HCT116 (cell line): ENCODE measurements around the gene LUZP2. TPM values are rescaled to one million over a fixed set of nuclear protein-coding genes. Genes with fewer than 3 reads are reported as not detected.

ENCODE experiments used
- ATAC-seq: fragments of 200-7000 bp; cut with Tn5 transposase; 2 replicates; pipeline ENCODE4 v1.9.1; 2020; ENCODE audit warnings: mild to moderate bottlenecking, moderate library complexity
- BruUV-seq: library from RNA; stranded (reverse); fragments of 400-500 nt; replicated peaks from 2 replicates; lab custom pipeline; 2021; lab: Mats Ljungman, UMichigan
- CTCF ChIA-PET: fragments of 300-600 bp; sonication (Branson Sonifier 250); formaldehyde crosslinking; loops from one replicate; lab custom pipeline; 2021; ENCODE audit warnings: antibody characterized with exemption; lab: Charles Lee
- POLR2A ChIA-PET: fragments of 300-600, 350-600 bp; sonication (Branson Sonifier 250); formaldehyde crosslinking; loops from one replicate; lab custom pipeline; 2021; ENCODE audit warnings: antibody characterized with exemption; lab: Charles Lee
- RAD21 ChIA-PET, 2 experiments: fragments of 300-600 bp; sonication (Branson Sonifier 250); formaldehyde crosslinking; loops; one replicate each; lab custom pipeline; 2023; ENCODE audit warnings: low total read pairs in 2 of 2; ENCODE audit not compliant: uncharacterized antibody in 2 of 2, unreplicated experiment in 2 of 2, low non-redundant PET in 1 of 2; lab: Charles Lee
- DNase-seq: peaks from one replicate; pipeline ENCODE4 v3.0.0-alpha.2; 2010; ENCODE audit warnings: low read depth, low spot score
- H2AFZ ChIP-seq: fragments of 200-600 bp; shearing (Covaris generic), sonication (generic); 2 replicates; pipeline ENCODE4 v1.6.1; 2017; ENCODE audit warnings: low read depth, mixed run types, mixed read lengths, antibody characterized with exemption, low read length; ENCODE audit not compliant: poor library complexity, severe bottlenecking
- H3K27ac ChIP-seq: 2 replicates; pipeline ENCODE4 v1.5.1; 2012; ENCODE audit warnings: low read depth, low read length
- H3K27me3 ChIP-seq: fragments of 200-600 bp; sonication (generic); 2 replicates; pipeline ENCODE4 v1.6.1; 2016; ENCODE audit warnings: mixed run types, low read length, mixed read lengths; ENCODE audit not compliant: insufficient read depth
- H3K36me3 ChIP-seq, 2 experiments: fragments of 200-500 bp in 1 of 2; fragments of 200-600 bp in 1 of 2; sonication (Bioruptor generic) in 1 of 2; sonication (generic) in 1 of 2; 2 replicates each; pipeline versions ENCODE4 v1.5.1 to v1.6.1; 2014 to 2016; ENCODE audit warnings: low read length in 2 of 2, inconsistent platforms in 1 of 2, mixed read lengths in 1 of 2, mixed run types in 1 of 2; ENCODE audit not compliant: insufficient read depth in 2 of 2, control insufficient read depth in 1 of 2
- H3K4me1 ChIP-seq, 2 experiments: fragments of 200-600 bp in 1 of 2; sonication (generic) in 1 of 2; 2 replicates each; pipeline versions ENCODE4 v1.5.1 to v1.6.1; 2012 to 2017; ENCODE audit warnings: low read length in 2 of 2, inconsistent platforms in 1 of 2, mild to moderate bottlenecking in 1 of 2, mixed read lengths in 1 of 2, mixed run types in 1 of 2, moderate library complexity in 1 of 2; ENCODE audit not compliant: insufficient read depth in 2 of 2, control insufficient read depth in 1 of 2
- H3K4me2 ChIP-seq: fragments of 200-600 bp; sonication (generic); 2 replicates; pipeline ENCODE4 v1.6.1; 2017; ENCODE audit warnings: mixed run types, low read length, mixed read lengths
- H3K4me3 ChIP-seq, 2 experiments: fragments of 200-600 bp in 1 of 2; sonication (generic) in 1 of 2; replicated peaks in 1 of 2; 2 replicates each; pipeline ENCODE4 v1.5.1; 2011 to 2016; ENCODE audit warnings: low read length in 2 of 2, control low read depth in 1 of 2, low read depth in 1 of 2, mild to moderate bottlenecking in 1 of 2, mixed read lengths in 1 of 2, mixed run types in 1 of 2
- H3K79me2 ChIP-seq: fragments of 200-600 bp; sonication (generic); 2 replicates; pipeline ENCODE4 v1.6.1; 2017; ENCODE audit warnings: mild to moderate bottlenecking, mixed run types, low read length, moderate library complexity, mixed read lengths; ENCODE audit not compliant: insufficient read depth
- H3K9ac ChIP-seq: fragments of 200-600 bp; sonication (generic); 2 replicates; pipeline ENCODE4 v1.6.1; 2016; ENCODE audit warnings: low read length, mixed read lengths
- H3K9me2 ChIP-seq: fragments of 200-600 bp; sonication (generic), shearing (Covaris generic); 2 replicates; pipeline ENCODE4 v1.6.1; 2017; ENCODE audit warnings: mixed run types, mild to moderate bottlenecking, moderate library complexity; ENCODE audit not compliant: insufficient read depth
- H3K9me3 ChIP-seq, 2 experiments: fragments of 200-500 bp in 1 of 2; fragments of 200-600 bp in 1 of 2; sonication (Bioruptor generic) in 1 of 2; sonication (generic) in 1 of 2; 2 replicates each; pipeline ENCODE4 v1.6.1; 2014 to 2017; ENCODE audit warnings: low read length in 2 of 2, mixed read lengths in 2 of 2, inconsistent platforms in 1 of 2, low read depth in 1 of 2, mild to moderate bottlenecking in 1 of 2, mixed run types in 1 of 2, moderate library complexity in 1 of 2; ENCODE audit not compliant: control insufficient read depth in 1 of 2, insufficient read depth in 1 of 2
- H4K20me1 ChIP-seq: fragments of 200-600 bp; sonication (generic), shearing (Covaris generic); 2 replicates; pipeline ENCODE4 v1.6.1; 2017; ENCODE audit warnings: mixed run types, mild to moderate bottlenecking, moderate library complexity; ENCODE audit not compliant: insufficient read depth
- CEBPB ChIP-seq: IDR thresholded peaks from 2 replicates; pipeline ENCODE4 v1.6.1; 2012; ENCODE audit warnings: low read depth
- EGR1 ChIP-seq: IDR thresholded peaks from 2 replicates; pipeline ENCODE4 v1.6.1; 2012; ENCODE audit warnings: low read depth
- ELF1 ChIP-seq: IDR thresholded peaks from 2 replicates; pipeline ENCODE4 v1.6.1; 2012; ENCODE audit warnings: low read depth, borderline replicate concordance
- FOSL1 ChIP-seq: IDR thresholded peaks from 2 replicates; pipeline ENCODE4 v1.6.1; 2012; ENCODE audit warnings: low read depth
- POLR2AphosphoS5 ChIP-seq: IDR thresholded peaks from 2 replicates; pipeline ENCODE4 v1.6.1; 2011; ENCODE audit warnings: mild to moderate bottlenecking, low read depth, low read length, moderate library complexity
- RAD21 ChIP-seq: IDR thresholded peaks from 2 replicates; pipeline ENCODE4 v1.6.1; 2012; ENCODE audit warnings: low read depth, mild to moderate bottlenecking
- SIN3A ChIP-seq: IDR thresholded peaks from 2 replicates; pipeline ENCODE4 v1.6.1; 2012; ENCODE audit warnings: low read depth
- SP1 ChIP-seq: IDR thresholded peaks from 2 replicates; pipeline ENCODE4 v1.6.1; 2012; ENCODE audit warnings: low read depth
- SRF ChIP-seq: IDR thresholded peaks from 2 replicates; pipeline ENCODE4 v1.6.1; 2012; ENCODE audit warnings: low read depth
- TCF7L2 ChIP-seq: IDR thresholded peaks from 2 replicates; pipeline ENCODE4 v1.7.0; 2011; ENCODE audit warnings: borderline replicate concordance, inconsistent platforms; ENCODE audit not compliant: insufficient read depth, insufficient read length; ENCODE audit errors: extremely low read depth
- ZFX ChIP-seq: fragments of 450-650 bp; IDR thresholded peaks from 2 replicates; pipeline ENCODE4 v1.6.1; 2017
- ZNF274 ChIP-seq: fragments of 200-500 bp; sonication (Bioruptor generic); IDR thresholded peaks from 2 replicates; pipeline ENCODE4 v1.6.1; 2014; ENCODE audit warnings: mild to moderate bottlenecking, low read depth, low read length, inconsistent platforms
- intact Hi-C: fragments of 100-400 bp; cut with micrococcal nuclease; formaldehyde crosslinking; loops from 2 replicates; pipeline ENCODE4 v1.10.0; 2022
- total RNA-seq: library from RNA; stranded (reverse); gene quantifications from one replicate; pipeline ENCODE4 v1.2.1, GENCODE V29; 2021; ENCODE audit not compliant: unreplicated experiment
- TF ChIP-seq, protein P1 (sequence below): IDR thresholded peaks from 2 replicates; pipeline ENCODE4 v1.6.1; 2012
- TF ChIP-seq, protein P2 (sequence below), 3 experiments: fragments of 200-600 bp in 1 of 3; sonication (generic) in 1 of 3; IDR thresholded peaks in 2 of 3; conservative IDR thresholded peaks in 1 of 3; 2 replicates each; pipeline ENCODE4 v1.5.1; 2012 to 2017; ENCODE audit warnings: low read depth in 2 of 3, low read length in 2 of 3, antibody characterized with exemption in 1 of 3, borderline replicate concordance in 1 of 3, control low read depth in 1 of 3, mild to moderate bottlenecking in 1 of 3, mixed read lengths in 1 of 3, mixed run types in 1 of 3, moderate library complexity in 1 of 3; ENCODE audit not compliant: insufficient read depth in 1 of 3
- TF ChIP-seq, protein P3 (sequence below): IDR thresholded peaks from 2 replicates; pipeline ENCODE4 v1.6.1; 2012; ENCODE audit warnings: low read depth

Gene LUZP2
- total RNA-seq, 1 experiment from 2014 or later = not detected

DNA sequence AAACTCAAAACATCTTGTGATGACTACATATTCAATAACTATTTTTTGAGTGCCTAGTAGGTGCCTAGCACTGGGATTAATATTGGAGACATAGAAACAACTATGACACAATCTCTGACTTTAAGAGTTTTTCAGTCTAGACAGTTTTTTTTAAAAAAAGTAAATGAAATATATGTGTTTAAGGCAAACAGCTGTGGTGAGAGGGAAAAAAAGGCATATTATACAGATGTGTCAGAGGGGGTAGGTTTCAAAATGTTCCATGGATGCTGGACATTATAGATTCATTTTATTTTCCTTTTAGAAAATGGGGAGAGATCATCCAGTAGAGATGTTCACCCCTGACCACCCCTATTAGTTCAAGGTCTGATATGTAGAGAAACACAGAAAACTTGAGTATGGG is 90.8 kb downstream of the LUZP2 start:
- BruUV-seq = no TSS peak
- H3K4me2 ChIP-seq = no peak overlapping the region
- no peak for ATAC-seq
- no peaks in the 10 kb centered on the region for H3K27me3 ChIP-seq
- no peaks in the 10 kb centered on the region for H3K9me2 ChIP-seq
- H3K4me3 ChIP-seq = no peak overlapping the region
- no peaks in the 10 kb centered on the region for H3K36me3 ChIP-seq
- no peak overlapping the region for H3K27ac ChIP-seq
- no peak overlapping the region for H3K9ac ChIP-seq
- H4K20me1 ChIP-seq = no peaks in the 10 kb centered on the region
- H3K4me1 ChIP-seq = no peaks in the 10 kb centered on the region
- intact Hi-C loops = no loop called here
- ChIA-PET POLR2A (no interaction called here), RAD21 (no interaction called here), CTCF (no interaction called here)
- no peak for DNase-seq
- no peak overlapping the region for H2AFZ ChIP-seq
- TF ChIP-seq EGR1 (no peak), SRF (no peak), RAD21 (no peak), SP1 (no peak), CEBPB (no peak), SIN3A (no peak), TCF7L2 (no peak), FOSL1 (no peak)
- TF ChIP-seq, protein P1, sequence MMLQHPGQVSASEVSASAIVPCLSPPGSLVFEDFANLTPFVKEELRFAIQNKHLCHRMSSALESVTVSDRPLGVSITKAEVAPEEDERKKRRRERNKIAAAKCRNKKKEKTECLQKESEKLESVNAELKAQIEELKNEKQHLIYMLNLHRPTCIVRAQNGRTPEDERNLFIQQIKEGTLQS = no peak
- H3K9me3 ChIP-seq = peaks cover 9 to 11% of the 10 kb centered on the region in 2 experiments; a peak in 2 of 4 replicates
- H3K79me2 ChIP-seq = no peaks in the 10 kb centered on the region

DNA sequence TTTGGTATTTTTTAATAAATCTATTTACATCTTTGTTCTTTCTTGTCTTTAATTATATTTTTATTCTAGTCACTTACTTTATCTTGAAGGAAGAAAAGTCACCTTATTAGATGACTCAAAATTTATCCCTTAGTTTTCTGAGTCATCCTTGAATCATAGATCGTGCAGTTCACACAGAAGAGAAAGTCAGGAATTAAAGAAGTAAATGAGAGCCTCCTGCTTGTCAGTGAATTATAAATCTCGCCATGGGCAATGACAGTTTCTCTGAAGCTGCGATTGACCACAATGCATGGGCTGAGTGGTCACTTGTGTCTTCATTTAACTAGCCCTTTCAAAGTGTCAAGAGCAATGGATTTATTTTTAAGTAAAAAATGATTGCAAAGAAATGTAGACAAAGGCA is 91.2 kb downstream of the LUZP2 start:
- no peak overlapping the region for H3K4me3 ChIP-seq
- POLR2A ChIA-PET = no interaction called here
- no peak overlapping the region for H2AFZ ChIP-seq
- H3K79me2 ChIP-seq = no peaks in the 10 kb centered on the region
- no peak for ATAC-seq
- H3K4me1 ChIP-seq = no peaks in the 10 kb centered on the region
- CTCF ChIA-PET = no interaction called here
- H3K9ac ChIP-seq = no peak overlapping the region
- H4K20me1 ChIP-seq = no peaks in the 10 kb centered on the region
- H3K27me3 ChIP-seq = no peaks in the 10 kb centered on the region
- H3K9me3 ChIP-seq = peaks cover 11 to 14% of the 10 kb centered on the region in 2 experiments; a peak in 2 of 4 replicates
- no peak for DNase-seq
- RAD21 ChIA-PET = no interaction called here
- H3K36me3 ChIP-seq = no peaks in the 10 kb centered on the region
- H3K4me2 ChIP-seq = no peak overlapping the region
- no peak overlapping the region for H3K27ac ChIP-seq
- intact Hi-C loops = no loop called here
- no TSS peak for BruUV-seq
- H3K9me2 ChIP-seq = no peaks in the 10 kb centered on the region
- TF ChIP-seq SIN3A (no peak), SRF (no peak), TCF7L2 (no peak), ZFX (no peak), ELF1 (no peak), EGR1 (no peak), POLR2AphosphoS5 (no peak), ZNF274 (no peak), FOSL1 (no peak), SP1 (no peak)
- TF ChIP-seq, protein P2, sequence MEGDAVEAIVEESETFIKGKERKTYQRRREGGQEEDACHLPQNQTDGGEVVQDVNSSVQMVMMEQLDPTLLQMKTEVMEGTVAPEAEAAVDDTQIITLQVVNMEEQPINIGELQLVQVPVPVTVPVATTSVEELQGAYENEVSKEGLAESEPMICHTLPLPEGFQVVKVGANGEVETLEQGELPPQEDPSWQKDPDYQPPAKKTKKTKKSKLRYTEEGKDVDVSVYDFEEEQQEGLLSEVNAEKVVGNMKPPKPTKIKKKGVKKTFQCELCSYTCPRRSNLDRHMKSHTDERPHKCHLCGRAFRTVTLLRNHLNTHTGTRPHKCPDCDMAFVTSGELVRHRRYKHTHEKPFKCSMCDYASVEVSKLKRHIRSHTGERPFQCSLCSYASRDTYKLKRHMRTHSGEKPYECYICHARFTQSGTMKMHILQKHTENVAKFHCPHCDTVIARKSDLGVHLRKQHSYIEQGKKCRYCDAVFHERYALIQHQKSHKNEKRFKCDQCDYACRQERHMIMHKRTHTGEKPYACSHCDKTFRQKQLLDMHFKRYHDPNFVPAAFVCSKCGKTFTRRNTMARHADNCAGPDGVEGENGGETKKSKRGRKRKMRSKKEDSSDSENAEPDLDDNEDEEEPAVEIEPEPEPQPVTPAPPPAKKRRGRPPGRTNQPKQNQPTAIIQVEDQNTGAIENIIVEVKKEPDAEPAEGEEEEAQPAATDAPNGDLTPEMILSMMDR (IDR thresholded peaks at IDR 0.05 in 2 of 3, conservative IDR thresholded peaks at IDR 0.05 in 1 of 3; ENCODE audit: borderline replicate concordance in 1 of 3, insufficient read depth in 1 of 3, low read depth in 2 of 3, low read length in 2 of 3) = no peak
- TF ChIP-seq, protein P1 = no peak
- TF ChIP-seq, protein P3, sequence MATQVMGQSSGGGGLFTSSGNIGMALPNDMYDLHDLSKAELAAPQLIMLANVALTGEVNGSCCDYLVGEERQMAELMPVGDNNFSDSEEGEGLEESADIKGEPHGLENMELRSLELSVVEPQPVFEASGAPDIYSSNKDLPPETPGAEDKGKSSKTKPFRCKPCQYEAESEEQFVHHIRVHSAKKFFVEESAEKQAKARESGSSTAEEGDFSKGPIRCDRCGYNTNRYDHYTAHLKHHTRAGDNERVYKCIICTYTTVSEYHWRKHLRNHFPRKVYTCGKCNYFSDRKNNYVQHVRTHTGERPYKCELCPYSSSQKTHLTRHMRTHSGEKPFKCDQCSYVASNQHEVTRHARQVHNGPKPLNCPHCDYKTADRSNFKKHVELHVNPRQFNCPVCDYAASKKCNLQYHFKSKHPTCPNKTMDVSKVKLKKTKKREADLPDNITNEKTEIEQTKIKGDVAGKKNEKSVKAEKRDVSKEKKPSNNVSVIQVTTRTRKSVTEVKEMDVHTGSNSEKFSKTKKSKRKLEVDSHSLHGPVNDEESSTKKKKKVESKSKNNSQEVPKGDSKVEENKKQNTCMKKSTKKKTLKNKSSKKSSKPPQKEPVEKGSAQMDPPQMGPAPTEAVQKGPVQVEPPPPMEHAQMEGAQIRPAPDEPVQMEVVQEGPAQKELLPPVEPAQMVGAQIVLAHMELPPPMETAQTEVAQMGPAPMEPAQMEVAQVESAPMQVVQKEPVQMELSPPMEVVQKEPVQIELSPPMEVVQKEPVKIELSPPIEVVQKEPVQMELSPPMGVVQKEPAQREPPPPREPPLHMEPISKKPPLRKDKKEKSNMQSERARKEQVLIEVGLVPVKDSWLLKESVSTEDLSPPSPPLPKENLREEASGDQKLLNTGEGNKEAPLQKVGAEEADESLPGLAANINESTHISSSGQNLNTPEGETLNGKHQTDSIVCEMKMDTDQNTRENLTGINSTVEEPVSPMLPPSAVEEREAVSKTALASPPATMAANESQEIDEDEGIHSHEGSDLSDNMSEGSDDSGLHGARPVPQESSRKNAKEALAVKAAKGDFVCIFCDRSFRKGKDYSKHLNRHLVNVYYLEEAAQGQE = no peak
